NCI-H524 (cell line): ENCODE data around the gene SLC9A5.

Source experiments
- DNase-seq, 2 experiments: peaks; one replicate each; lab custom pipeline; 2025; lab: John Stamatoyannopoulos, UW

SLC9A5 gene

GRCh38 chr16:67281536-67282446 is 33.0 kb downstream of the SLC9A5 start:
- DNase-seq = no peak

- DNase-seq = no peak
Observed at GRCh38 chr16:67282447-67282805, 33.6 kb downstream of the SLC9A5 start.

- DNase-seq = no peak
Observed at GRCh38 chr16:67283039-67283825, 34.5 kb downstream of the SLC9A5 start.

DNA sequence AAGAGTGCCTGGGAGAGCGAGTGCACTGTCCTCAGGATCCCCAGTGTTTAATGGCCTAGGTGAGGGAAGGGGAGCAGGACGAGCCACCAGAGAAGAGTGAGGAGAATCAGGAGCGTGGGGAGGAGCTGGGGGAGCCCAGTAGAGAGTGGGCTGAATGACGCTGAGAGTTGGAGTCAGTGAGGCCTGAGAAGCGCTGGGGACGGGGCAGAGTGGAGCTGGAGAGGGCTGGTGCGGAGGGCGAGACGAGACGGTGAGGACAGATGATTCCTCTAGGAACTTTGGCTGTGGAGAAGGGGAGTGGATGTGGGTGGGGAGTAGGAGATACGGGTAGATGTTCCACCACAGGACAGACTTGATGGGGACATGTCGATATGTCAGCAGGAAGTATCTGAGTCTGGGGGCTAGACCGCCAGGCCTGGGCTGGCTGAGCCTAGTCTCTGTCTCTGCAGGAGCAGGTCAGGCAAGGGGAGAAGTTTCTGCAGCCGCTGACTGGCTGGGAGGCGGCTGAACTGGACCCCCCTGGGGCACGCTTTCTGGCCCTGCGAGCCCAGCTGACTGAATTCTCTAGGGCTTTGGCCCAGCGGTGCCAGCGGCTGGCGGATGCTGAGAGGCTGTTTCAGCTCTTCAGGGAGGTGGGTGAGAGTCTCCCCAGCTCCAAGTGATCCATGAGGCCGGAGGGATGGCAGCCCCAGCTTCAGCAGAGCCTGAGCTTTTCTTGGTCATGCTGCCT is 35.2 kb downstream of the SLC9A5 start:
- no peak for DNase-seq

DNA sequence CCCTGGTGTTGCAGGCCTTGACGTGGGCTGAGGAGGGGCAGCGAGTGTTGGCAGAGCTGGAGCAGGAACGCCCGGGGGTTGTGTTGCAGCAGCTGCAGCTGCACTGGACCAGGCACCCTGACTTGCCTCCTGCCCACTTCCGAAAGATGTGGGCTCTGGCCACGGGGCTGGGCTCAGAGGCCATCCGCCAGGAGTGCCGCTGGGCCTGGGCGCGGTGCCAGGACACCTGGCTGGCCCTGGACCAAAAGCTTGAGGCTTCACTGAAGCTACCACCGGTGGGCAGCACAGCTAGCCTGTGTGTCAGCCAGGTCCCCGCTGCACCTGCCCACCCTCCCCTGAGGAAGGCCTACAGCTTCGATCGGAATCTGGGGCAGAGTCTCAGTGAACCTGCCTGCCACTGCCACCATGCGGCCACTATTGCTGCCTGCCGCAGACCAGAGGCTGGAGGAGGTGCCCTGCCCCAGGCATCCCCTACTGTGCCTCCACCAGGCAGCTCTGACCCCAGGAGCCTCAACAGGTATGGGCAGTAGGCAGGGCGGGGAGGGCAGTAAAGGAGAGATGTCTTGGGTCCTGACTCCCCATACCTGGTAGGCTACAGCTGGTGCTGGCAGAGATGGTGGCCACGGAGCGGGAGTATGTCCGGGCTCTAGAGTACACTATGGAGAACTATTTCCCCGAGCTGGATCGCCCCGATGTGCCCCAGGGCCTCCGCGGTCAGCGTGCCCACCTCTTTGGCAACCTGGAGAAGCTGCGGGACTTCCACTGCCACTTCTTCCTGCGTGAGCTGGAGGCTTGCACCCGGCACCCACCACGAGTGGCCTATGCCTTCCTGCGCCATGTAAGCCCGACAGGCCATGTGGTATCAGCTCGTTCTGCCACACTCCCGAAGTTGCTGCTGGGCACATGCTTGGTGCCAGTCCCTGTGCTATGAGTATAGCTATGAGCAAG is 36.2 kb downstream of the SLC9A5 start:
- peak in 1 of 2 experiments; percentile 34 for DNase-seq

DNA sequence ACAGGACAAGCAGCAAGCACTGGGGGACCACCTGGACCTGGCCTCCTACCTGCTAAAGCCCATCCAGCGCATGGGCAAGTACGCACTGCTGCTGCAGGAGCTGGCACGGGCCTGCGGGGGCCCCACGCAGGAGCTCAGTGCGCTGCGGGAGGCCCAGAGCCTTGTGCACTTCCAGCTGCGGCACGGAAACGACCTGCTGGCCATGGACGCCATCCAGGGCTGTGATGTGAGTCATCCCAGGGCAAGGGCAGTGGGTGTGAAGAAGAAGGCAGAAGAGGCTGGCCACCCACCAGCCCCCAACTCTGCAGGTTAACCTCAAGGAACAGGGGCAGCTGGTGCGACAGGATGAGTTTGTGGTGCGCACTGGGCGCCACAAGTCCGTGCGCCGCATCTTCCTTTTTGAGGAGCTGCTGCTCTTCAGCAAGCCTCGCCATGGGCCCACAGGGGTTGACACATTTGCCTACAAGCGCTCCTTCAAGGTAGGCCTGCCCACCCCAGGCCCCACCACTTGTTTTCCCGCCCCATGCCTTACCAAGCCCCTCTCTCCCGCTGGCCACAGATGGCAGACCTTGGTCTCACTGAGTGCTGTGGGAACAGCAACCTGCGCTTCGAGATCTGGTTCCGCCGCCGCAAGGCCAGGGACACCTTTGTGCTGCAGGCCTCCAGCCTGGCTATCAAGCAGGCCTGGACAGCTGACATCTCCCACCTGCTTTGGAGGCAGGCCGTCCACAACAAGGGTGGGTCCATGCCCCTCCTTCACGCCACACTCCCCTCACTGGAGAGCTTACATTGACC is 37.9 kb downstream of the SLC9A5 start:
- no peak for DNase-seq

DNA sequence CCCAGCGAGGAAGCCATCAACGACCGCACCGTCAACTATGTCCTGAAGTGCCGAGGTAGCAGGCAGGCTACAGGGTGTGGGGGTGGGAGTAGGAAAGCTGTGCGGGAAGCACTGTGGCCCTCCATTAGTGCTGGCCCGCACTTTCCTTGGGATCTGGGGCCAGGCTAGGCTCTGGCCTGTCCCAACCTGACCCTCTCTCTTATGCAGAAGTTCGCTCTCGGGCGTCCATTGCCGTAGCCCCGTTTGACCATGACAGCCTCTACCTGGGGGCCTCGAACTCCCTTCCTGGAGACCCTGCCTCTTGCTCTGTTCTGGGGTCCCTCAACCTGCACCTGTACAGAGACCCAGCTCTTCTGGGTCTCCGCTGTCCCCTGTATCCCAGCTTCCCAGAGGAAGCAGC is 39.2 kb downstream of the SLC9A5 start:
- no peak for DNase-seq

DNA sequence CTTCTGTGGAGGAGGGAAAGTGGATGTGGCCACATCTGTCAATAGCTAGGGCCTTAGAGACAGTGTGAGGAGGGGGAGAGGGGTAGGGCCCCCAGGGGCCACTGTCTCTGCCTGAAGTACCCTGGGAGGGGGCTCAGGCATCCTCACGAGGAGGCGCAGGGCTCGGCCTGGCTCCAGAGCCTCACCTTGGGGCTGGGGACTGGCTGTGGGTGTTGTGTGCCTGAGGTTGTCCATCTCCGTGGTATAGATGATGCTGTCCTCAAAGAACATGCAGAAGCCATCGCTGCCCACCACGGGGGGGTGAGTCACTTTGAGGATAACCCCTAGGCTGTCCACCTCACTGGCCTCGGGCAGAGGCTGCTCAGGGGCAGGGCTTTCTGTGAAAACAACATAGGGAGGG is 42.7 kb downstream of the SLC9A5 start:
- no peak for DNase-seq

DNA sequence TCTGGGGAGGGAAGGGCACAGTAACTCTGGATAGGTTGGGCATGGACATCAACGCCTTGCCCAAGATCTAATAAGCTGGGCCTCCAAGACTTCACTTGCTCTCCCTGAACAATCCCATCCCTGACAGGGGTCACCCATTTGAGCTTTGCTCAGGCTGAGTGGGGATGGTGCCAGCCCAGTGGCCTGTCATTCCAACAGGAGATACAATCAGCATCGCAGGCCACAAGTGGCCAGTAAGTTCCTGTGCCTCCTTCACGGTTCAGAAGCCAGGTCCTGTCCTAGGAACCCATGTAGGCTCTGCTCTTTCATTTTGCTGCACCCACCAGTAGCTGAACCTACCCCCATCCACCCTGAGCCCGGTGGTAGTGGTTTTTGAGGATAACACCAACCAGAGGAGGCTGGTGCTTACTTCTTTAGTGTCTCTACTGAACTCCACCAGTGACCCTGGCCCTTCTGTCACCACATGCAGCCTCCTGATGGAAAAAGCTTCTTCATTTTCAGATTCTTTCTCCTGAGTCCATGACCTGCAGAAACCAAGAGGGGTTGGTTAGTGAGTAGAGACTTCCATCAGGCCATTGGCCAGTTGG is 45.5 kb downstream of the SLC9A5 start:
- no peak for DNase-seq

- no peak for DNase-seq
Observed at GRCh38 chr16:67294938-67295361, 46.2 kb downstream of the SLC9A5 start.

DNA sequence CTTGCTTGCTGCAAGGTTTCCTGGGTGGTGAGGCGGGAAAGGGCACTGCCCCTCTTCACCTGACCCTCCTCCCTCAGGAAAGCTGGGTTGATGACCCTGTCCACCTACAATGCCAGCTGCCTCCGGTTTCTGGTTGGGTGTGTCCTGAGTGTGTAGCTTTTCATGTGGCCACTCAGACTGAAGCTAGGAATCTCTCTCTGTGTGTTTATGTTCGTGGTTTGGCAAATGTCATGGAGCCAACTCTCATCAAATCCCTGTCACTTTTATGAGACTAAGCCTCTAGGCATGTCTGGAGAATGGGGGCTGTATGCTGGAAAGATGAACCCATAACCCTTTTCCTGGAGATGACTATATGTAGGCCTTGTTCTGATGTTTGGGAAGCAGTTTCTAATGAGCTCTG is 47.6 kb downstream of the SLC9A5 start:
- no peak for DNase-seq

GRCh38 chr16:67298277-67298676 is 49.5 kb downstream of the SLC9A5 start:
- DNase-seq = no peak

DNA sequence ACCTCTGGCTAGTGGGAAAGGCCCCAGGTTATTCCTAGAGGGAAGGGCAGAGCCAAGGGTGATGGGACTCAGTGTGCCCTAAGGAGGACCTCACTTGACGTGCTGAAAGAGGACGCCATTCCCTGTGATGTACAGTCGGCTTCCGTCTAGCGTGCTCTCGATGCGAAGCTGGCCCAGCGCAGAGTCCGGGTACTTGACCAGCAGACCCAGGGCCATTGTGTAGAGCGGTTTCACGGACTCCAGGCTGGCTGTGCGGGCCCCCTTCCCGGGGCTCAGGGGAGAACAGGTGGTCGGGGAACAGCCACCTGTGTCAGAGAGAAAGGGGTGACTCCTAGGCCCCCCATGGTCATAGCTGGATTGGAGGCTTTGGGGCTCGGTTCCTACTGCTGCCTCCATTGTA is 50.5 kb downstream of the SLC9A5 start:
- DNase-seq = no peak

GRCh38 chr16:67301080-67301782 is 52.5 kb downstream of the SLC9A5 start:
- DNase-seq = no peak

DNA sequence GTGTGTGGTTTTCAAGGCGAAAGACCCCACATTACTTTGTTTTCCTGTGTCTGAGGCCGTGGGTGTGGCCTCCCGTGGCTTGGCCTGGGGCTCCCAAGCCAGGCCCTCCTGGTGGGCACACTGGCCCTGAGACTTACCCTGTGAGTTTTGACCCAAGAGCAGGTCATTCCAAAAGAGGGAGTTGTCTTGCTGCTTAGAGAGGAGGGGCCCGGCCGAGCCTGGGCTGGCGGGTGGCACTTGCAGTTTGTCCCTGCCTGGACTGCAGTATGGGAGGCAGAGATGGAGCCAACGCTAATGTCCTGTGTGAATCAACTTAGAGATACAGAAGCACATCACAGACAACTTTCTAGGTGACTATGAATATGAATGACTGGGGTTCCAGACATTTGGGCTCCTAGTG is 53.3 kb downstream of the SLC9A5 start:
- DNase-seq = no peak

DNA sequence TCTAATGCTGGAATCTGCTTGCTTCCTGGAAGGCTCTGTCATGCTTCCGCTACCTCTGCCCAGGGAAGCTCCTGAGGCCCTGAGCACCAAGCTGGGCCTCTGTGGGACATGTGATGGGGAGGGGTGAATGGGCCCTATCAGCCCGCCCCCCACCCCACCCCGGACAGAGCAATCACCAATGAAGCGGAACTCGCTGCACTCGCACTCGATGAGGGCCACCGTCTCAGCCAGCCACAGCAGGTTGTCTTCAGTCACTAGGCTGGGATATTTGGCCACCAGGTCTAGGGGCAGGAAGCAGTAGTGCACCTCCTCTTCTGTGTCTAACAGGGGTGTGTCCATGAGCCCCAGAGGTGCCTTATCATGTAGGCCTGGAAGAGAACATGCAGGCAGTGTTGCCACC is 54.2 kb downstream of the SLC9A5 start:
- DNase-seq = no peak

DNA sequence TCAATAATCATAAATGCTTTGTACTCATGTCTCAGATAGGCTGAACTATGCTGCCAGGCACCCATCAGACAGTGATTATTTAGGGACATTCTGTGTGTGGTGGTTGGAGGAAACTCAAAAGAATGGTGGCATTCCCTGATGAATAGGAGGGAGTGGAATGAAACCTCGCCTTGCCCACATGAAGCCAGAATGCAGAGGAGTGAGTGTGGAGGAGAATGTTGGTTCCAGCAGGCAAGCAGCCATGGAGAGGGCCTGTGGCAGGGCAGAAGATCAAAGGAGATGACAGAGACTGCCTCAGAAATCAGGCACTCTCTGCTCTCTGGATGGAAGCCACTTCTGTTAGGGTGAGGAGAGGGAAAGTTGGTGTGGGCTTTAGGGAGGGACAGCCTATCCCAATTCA is 55.2 kb downstream of the SLC9A5 start:
- no peak for DNase-seq

DNA sequence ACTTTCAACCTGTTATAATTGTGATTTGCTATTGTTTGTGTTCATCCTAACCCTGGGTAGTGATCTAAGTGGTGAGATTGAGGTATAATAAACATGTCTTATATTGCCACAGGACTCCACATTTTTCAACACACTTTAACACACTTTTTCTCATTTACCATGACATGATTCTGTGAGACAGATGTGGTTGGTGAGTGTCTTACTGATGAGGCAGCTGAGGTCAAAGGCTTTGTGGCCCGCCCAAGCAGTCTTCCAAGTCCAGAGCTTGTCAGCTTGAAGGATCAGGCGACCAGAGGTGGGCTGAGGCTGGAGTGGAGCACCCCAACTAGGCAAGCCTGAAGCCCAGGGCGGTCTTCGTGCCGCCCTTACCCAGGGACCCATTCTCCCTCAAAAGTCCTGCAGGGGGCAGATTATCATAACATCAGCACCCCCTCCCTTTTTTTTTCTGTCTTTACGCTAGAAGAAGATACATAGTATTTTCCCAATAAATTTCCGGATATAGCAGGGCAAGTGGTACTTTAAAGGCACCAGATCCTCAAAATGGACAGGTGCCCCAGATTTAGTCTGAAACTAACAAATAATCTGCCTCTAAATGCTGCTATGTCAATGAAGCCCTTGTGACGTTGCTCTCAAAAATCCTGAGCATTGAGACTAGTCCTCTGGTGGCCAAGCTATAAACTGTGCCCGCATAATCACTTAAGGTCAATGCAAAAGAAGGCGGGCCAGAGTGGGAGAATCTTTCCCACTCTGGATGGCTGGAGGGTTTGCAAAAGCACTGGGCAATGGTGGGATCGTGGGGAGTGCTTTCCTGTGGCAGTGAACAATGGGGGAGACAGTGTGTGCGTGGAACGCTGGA is 56.7 kb downstream of the SLC9A5 start:
- DNase-seq = no peak

DNA sequence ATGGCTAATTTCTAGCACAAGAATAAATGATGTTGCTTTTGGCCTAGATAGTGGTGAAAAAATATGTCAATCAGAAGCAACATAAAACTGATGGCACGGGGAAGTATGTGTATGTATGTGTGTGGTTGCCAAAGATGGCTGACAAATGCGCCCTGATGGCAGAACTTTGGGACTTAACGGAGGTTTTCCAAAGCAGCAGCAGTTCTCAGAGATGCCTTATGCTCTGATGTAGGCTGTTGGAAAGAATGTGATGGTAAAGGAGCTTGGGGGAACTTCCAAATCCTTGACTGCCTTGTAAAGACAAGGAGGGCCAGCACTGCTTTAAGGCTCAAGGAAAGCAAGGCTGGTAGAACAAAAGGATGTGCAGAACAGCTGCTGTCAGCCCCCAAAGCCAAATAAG is 61.8 kb downstream of the SLC9A5 start:
- DNase-seq = no peak
